B cell (primary cell): ENCODE results near the gene NR6A1.

Experiments used
- EZH2 ChIP-seq: IDR thresholded peaks from 2 replicates; pipeline ENCODE4 v1.6.1; 2012; ENCODE audit warnings: borderline replicate concordance, low read depth, mild to moderate bottlenecking, moderate library complexity, low read length; ENCODE audit not compliant: insufficient read depth, poor library complexity, severe bottlenecking
- TF ChIP-seq, protein P1 (sequence below): fragments of 200-600 bp; IDR thresholded peaks from one replicate; pipeline ENCODE4 v1.8.0; 2022; ENCODE audit warnings: antibody characterized with exemption, mild to moderate bottlenecking

GRCh38 chr9:124520206-124520596 is 250.9 kb downstream of the NR6A1 start:
- no peak for TF ChIP-seq EZH2
- TF ChIP-seq, protein P1, sequence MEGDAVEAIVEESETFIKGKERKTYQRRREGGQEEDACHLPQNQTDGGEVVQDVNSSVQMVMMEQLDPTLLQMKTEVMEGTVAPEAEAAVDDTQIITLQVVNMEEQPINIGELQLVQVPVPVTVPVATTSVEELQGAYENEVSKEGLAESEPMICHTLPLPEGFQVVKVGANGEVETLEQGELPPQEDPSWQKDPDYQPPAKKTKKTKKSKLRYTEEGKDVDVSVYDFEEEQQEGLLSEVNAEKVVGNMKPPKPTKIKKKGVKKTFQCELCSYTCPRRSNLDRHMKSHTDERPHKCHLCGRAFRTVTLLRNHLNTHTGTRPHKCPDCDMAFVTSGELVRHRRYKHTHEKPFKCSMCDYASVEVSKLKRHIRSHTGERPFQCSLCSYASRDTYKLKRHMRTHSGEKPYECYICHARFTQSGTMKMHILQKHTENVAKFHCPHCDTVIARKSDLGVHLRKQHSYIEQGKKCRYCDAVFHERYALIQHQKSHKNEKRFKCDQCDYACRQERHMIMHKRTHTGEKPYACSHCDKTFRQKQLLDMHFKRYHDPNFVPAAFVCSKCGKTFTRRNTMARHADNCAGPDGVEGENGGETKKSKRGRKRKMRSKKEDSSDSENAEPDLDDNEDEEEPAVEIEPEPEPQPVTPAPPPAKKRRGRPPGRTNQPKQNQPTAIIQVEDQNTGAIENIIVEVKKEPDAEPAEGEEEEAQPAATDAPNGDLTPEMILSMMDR, result no peak
